SK-N-MC (cell line): ENCODE results near the gene PAIP2.
"Not testable (repeated sequence)": the region's sequence is repeated elsewhere in the genome, so short reads cannot be mapped to it uniquely, and the experiment has no call there.

Experiments
- DNase-seq: peaks from one replicate; pipeline ENCODE4 v3.0.0-alpha.2; 2011; ENCODE audit warnings: low read depth, low spot score
- H3K27ac ChIP-seq: fragments of 200-600 bp; sonication (generic); 2 replicates; pipeline ENCODE4 v1.5.1; 2016; ENCODE audit warnings: mixed run types
- H3K36me3 ChIP-seq: fragments of 200-600 bp; sonication (generic); 2 replicates; pipeline ENCODE4 v1.6.1; 2017; ENCODE audit warnings: antibody characterized with exemption, low read length, mixed read lengths; ENCODE audit not compliant: insufficient read depth
- H3K4me3 ChIP-seq: fragments of 200-600 bp; sonication (generic); 2 replicates; pipeline ENCODE4 v1.5.1; 2016
- H3K9ac ChIP-seq: fragments of 200-600 bp; sonication (generic); 2 replicates; pipeline ENCODE4 v1.8.0; 2017; ENCODE audit warnings: mixed run types, mixed read lengths; ENCODE audit not compliant: insufficient read length
- H3K9me3 ChIP-seq: fragments of 200-600 bp; sonication (generic); 2 replicates; pipeline ENCODE4 v1.6.1; 2017; ENCODE audit warnings: low read depth, mild to moderate bottlenecking, antibody characterized with exemption, low read length, moderate library complexity, mixed read lengths
- EZH2 ChIP-seq: fragments of 200-600 bp; sonication (generic); IDR thresholded peaks from one replicate; pipeline ENCODE4 v1.6.1; 2017; ENCODE audit warnings: antibody characterized with exemption
- FOXP2 ChIP-seq: optimal IDR thresholded peaks from 2 replicates; pipeline ENCODE3; 2011; ENCODE audit warnings: mild to moderate bottlenecking, moderate library complexity; ENCODE audit not compliant: insufficient read depth; ENCODE audit errors: extremely low read length, control extremely low read depth
- POLR2AphosphoS5 ChIP-seq: IDR thresholded peaks from 2 replicates; pipeline ENCODE4 v1.6.1; 2012; ENCODE audit warnings: mild to moderate bottlenecking, low read depth, low read length, borderline replicate concordance

The PAIP2 gene

GRCh38 chr5:139407517-139407916, 65.9 kb downstream of the PAIP2 start:
- no peak for DNase-seq
- TF ChIP-seq POLR2AphosphoS5 (no peak), FOXP2 (no peak), EZH2 (no peak)
- Histone ChIP-seq H3K27ac (no peak overlapping the region), H3K36me3 (no peaks in the 10 kb centered on the region), H3K9me3 (no peaks in the 10 kb centered on the region), H3K9ac (no peak overlapping the region), H3K4me3 (no peak overlapping the region)

- H3K27ac ChIP-seq = no peak overlapping the region
- H3K36me3 ChIP-seq = no peaks in the 10 kb centered on the region
These were observed 66.5 kb downstream of the PAIP2 start for GRCh38 chr5:139408191-139408590.

GRCh38 chr5:139409116-139409515, 67.5 kb downstream of the PAIP2 start:
- not testable (repeated sequence) for DNase-seq, H3K36me3 ChIP-seq, H3K27ac ChIP-seq, H3K4me3 ChIP-seq, H3K9me3 ChIP-seq, H3K9ac ChIP-seq

More at GRCh38 chr5:139408191-139408590, 66.5 kb downstream of the PAIP2 start:
- Histone ChIP-seq H3K9me3 (no peaks in the 10 kb centered on the region), H3K9ac (no peak overlapping the region), H3K4me3 (no peak overlapping the region)
- TF ChIP-seq POLR2AphosphoS5 = no peak
- TF ChIP-seq EZH2 = no peak
- no peak for TF ChIP-seq FOXP2
- DNase-seq = no peak

GRCh38 chr5:139410121-139410992, 68.7 kb downstream of the PAIP2 start:
- DNase-seq = no peak
- H3K36me3 ChIP-seq = no peaks in the 10 kb centered on the region
- H3K4me3 ChIP-seq = no peak overlapping the region
- H3K9ac ChIP-seq = no peak overlapping the region
- H3K9me3 ChIP-seq = no peaks in the 10 kb centered on the region
- TF ChIP-seq FOXP2 (no peak), EZH2 (no peak), POLR2AphosphoS5 (no peak)
- no peak overlapping the region for H3K27ac ChIP-seq

GRCh38 chr5:139410993-139411828, 69.6 kb downstream of the PAIP2 start:
- TF ChIP-seq POLR2AphosphoS5 = no peak
- TF ChIP-seq FOXP2 = peak; percentile 52
- no peak for TF ChIP-seq EZH2
- no peak overlapping the region for H3K9ac ChIP-seq
- no peak for DNase-seq

GRCh38 chr5:139413153-139413552, 71.5 kb downstream of the PAIP2 start:
- Histone ChIP-seq H3K9me3 (no peaks in the 10 kb centered on the region), H3K27ac (no peak overlapping the region), H3K4me3 (no peak overlapping the region), H3K36me3 (no peaks in the 10 kb centered on the region), H3K9ac (no peak overlapping the region)
- TF ChIP-seq EZH2 (no peak), FOXP2 (no peak), POLR2AphosphoS5 (no peak)
- no peak for DNase-seq

More at GRCh38 chr5:139410993-139411828, 69.6 kb downstream of the PAIP2 start:
- H3K4me3 ChIP-seq = peak overlapping the region; percentile 16; the same call in 1 of the 2 replicates
- no peak overlapping the region for H3K27ac ChIP-seq
- H3K9me3 ChIP-seq = no peaks in the 10 kb centered on the region
- H3K36me3 ChIP-seq = no peaks in the 10 kb centered on the region

- DNase-seq = no peak
- Histone ChIP-seq H3K36me3 (no peaks in the 10 kb centered on the region), H3K27ac (no peak overlapping the region; the same call in 1 of the 2 replicates), H3K9me3 (no peaks in the 10 kb centered on the region), H3K4me3 (no peak overlapping the region), H3K9ac (no peak overlapping the region)
- TF ChIP-seq FOXP2 (no peak), EZH2 (no peak), POLR2AphosphoS5 (no peak)
These were observed 72.3 kb downstream of the PAIP2 start for GRCh38 chr5:139413963-139414362.

GRCh38 chr5:139414581-139415130, 73.0 kb downstream of the PAIP2 start:
- H3K4me3 ChIP-seq = no peak overlapping the region

More at GRCh38 chr5:139414581-139415130, 73.0 kb downstream of the PAIP2 start:
- Histone ChIP-seq H3K9me3 (no peaks in the 10 kb centered on the region), H3K36me3 (no peaks in the 10 kb centered on the region), H3K9ac (no peak overlapping the region), H3K27ac (no peak overlapping the region; the same call in 1 of the 2 replicates)
- no peak for DNase-seq
- TF ChIP-seq POLR2AphosphoS5 = no peak
